ENCODE data around the gene TMEM266. TPM values are rescaled to one million over a fixed set of nuclear protein-coding genes. Genes with fewer than 3 reads are reported as not detected.
A peak's percentile ranks its signal among the peaks of the same experiment; 100 is the strongest.

Gene TMEM266
- polyA plus RNA-seq, 3 donors = not detected

DNA sequence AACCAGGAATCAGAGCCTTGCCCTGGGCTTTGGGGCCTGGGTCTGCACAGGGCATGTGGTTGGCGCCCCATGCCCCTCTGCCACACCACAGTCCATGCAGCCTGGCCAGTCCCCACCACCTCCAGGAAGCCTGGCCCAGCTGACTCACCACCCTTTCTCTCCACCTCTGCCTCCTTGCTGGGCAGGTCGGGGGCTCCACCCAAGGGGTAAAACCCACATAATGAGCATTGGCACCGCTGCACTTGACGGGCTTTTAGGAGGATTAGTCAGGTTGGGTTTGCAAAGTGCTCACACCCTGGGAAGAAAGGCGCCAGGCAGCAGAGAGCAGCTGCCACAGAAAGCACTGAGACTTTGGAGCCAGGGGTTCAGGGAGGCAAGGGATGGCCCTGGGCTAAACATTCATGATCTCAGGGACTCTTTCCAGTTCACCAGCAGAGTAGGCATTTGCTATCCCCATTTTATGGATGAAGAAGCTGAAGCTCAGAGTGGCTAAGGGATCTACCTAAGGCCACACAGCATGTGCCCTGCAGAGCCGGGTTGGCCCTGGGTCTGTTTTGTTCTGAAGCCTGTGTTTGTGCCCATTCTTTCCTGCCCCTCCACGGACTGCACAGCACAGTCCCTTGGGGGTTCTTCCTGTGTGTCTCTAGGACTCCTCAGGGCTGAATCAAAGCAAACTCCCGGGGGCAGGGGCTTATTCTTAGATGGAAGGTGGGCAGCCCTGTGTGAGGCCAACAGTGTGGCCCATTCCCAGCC, 138.1 kb downstream of the TMEM266 start:
- Histone ChIP-seq H3K27me3 (ENCODE audit: control insufficient read depth in 2 of 2, insufficient read depth in 2 of 2, low read length in 2 of 2) (peaks cover 0 to 1% of the 10 kb centered on the region in 2 donors), H3K4me1 (ENCODE audit: control insufficient read depth in 1 of 2, insufficient read depth in 2 of 2, low read length in 2 of 2) (peaks cover 0 to 4% of the 10 kb centered on the region in 2 donors), H3K4me3 (replicated peaks in 1 of 3; ENCODE audit: low read depth in 2 of 3, low read length in 3 of 3) (no peak overlapping the region), H3K36me3 (replicated peaks in 1 of 2; ENCODE audit: control insufficient read depth in 1 of 2, insufficient read depth in 2 of 2, low read length in 2 of 2) (no peaks in the 10 kb centered on the region), H3K4me2 (replicated peaks; ENCODE audit: extremely low read depth, low read length, poor library complexity, severe bottlenecking) (no peak overlapping the region), H3K27ac (ENCODE audit: low read depth in 1 of 2, low read length in 2 of 2) (no peak overlapping the region), H3K79me2 (ENCODE audit: insufficient read depth, low read length) (no peaks in the 10 kb centered on the region), H3K9ac (ENCODE audit: insufficient read depth, low read length, poor library complexity, severe bottlenecking) (no peak overlapping the region), H3K9me3 (replicated peaks in 1 of 2; ENCODE audit: control insufficient read depth in 1 of 2, insufficient read depth in 1 of 2, low read length in 2 of 2) (no peaks in the 10 kb centered on the region), H4K20me1 (ENCODE audit: insufficient read depth, low read length) (no peaks in the 10 kb centered on the region), H2AFZ (ENCODE audit: insufficient read depth, low read depth, low read length, poor library complexity, severe bottlenecking) (no peak overlapping the region)
- Mint-ChIP-seq H3K27me3 (ENCODE audit: low read depth in 3 of 3) (peaks cover 9 to 14% (median 11%) of the 10 kb centered on the region in 3 donors), H3K4me1 (peaks cover 13% of the 10 kb centered on the region), H3K4me3 (no peak overlapping the region), H3K27ac (peak overlapping the region in 2 of 7 donors; percentile 19 to 34), H3K9me3 (no peaks in the 10 kb centered on the region), H3K36me3 (peaks cover 2 to 3% of the 10 kb centered on the region in 2 donors)
- DNase-seq = no peak
- TF ChIP-seq, protein P1, sequence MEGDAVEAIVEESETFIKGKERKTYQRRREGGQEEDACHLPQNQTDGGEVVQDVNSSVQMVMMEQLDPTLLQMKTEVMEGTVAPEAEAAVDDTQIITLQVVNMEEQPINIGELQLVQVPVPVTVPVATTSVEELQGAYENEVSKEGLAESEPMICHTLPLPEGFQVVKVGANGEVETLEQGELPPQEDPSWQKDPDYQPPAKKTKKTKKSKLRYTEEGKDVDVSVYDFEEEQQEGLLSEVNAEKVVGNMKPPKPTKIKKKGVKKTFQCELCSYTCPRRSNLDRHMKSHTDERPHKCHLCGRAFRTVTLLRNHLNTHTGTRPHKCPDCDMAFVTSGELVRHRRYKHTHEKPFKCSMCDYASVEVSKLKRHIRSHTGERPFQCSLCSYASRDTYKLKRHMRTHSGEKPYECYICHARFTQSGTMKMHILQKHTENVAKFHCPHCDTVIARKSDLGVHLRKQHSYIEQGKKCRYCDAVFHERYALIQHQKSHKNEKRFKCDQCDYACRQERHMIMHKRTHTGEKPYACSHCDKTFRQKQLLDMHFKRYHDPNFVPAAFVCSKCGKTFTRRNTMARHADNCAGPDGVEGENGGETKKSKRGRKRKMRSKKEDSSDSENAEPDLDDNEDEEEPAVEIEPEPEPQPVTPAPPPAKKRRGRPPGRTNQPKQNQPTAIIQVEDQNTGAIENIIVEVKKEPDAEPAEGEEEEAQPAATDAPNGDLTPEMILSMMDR (IDR thresholded peaks at IDR 0.05) = no peak
- WGBS (ENCODE audit: insufficient coverage) = 100% methylated on average over 6 of the region's 8 CpGs
- intact Hi-C loops (cut with micrococcal nuclease) = no loop called here

DNA sequence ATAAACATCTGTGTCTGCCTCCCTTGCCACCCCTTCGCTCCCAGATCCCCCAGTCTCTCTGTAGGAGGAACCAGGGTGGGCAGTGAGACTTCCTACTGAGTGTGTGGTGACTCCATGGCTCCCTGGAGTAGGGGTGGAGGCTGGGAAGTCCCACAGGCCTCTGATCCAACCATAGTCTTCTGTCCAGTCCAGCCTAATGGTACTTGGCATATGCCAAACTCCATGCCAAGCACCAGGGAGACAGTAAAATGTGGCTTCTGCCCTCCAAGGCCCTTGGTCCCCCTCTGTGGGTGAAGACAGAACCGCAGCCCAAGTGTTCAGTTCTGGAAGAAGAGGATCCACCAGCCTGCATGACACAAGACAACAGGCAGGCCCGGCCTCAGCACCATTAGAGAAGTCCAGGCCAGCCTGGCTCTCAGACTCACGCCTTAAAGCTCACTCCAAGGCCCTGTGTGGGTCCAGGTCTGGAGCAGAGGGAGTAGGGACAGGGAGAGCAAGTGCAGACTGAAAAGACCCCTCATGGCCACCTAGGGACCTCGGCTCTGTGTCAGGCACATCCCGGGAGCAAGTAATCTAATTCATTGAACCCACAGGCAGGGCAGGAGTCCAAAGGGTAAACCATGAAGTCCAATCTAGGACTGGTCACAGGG, 138.8 kb downstream of the TMEM266 start:
- Mint-ChIP-seq H3K27ac (peak overlapping the region in 1 of 7 donors; percentile 21), H3K4me1 (peaks cover 13% of the 10 kb centered on the region), H3K36me3 (peaks cover 3 to 4% of the 10 kb centered on the region in 2 donors), H3K9me3 (no peaks in the 10 kb centered on the region), H3K27me3 (ENCODE audit: low read depth in 3 of 3) (peaks cover 4 to 8% (median 6%) of the 10 kb centered on the region in 3 donors), H3K4me3 (no peak overlapping the region)
- no peaks in the 10 kb centered on the region for H4K20me1 ChIP-seq (ENCODE audit: insufficient read depth, low read length)
- intact Hi-C loops (cut with micrococcal nuclease) = no loop called here
- DNase-seq = no peak
- no peak overlapping the region for H3K4me2 ChIP-seq (replicated peaks; ENCODE audit: extremely low read depth, low read length, poor library complexity, severe bottlenecking)
- no peak overlapping the region for H3K4me3 ChIP-seq (replicated peaks in 1 of 3; ENCODE audit: low read depth in 2 of 3, low read length in 3 of 3)
- H3K27me3 ChIP-seq (ENCODE audit: control insufficient read depth in 2 of 2, insufficient read depth in 2 of 2, low read length in 2 of 2) = no peaks in the 10 kb centered on the region
- TF ChIP-seq, protein P1 (IDR thresholded peaks at IDR 0.05) = no peak
- H3K27ac ChIP-seq (ENCODE audit: low read depth in 1 of 2, low read length in 2 of 2) = no peak overlapping the region
- WGBS (ENCODE audit: insufficient coverage) = 100% methylated on average over 3 of the region's 6 CpGs
- H3K9ac ChIP-seq (ENCODE audit: insufficient read depth, low read length, poor library complexity, severe bottlenecking) = no peak overlapping the region
- no peaks in the 10 kb centered on the region for H3K36me3 ChIP-seq (replicated peaks in 1 of 2; ENCODE audit: control insufficient read depth in 1 of 2, insufficient read depth in 2 of 2, low read length in 2 of 2)
- no peaks in the 10 kb centered on the region for H3K9me3 ChIP-seq (replicated peaks in 1 of 2; ENCODE audit: control insufficient read depth in 1 of 2, insufficient read depth in 1 of 2, low read length in 2 of 2)
- no peak overlapping the region for H2AFZ ChIP-seq (ENCODE audit: insufficient read depth, low read depth, low read length, poor library complexity, severe bottlenecking)
- H3K4me1 ChIP-seq (ENCODE audit: control insufficient read depth in 1 of 2, insufficient read depth in 2 of 2, low read length in 2 of 2) = peaks cover 0 to 4% of the 10 kb centered on the region in 2 donors
- no peaks in the 10 kb centered on the region for H3K79me2 ChIP-seq (ENCODE audit: insufficient read depth, low read length)

Measured in CD14-positive monocyte (primary cell).